GM23248 (cell line): ENCODE measurements around the gene MAGI1.

Experiments used
- EZH2 ChIP-seq: fragments of 200-600 bp; sonication (generic); IDR thresholded peaks from 2 replicates; pipeline ENCODE4 v1.6.1; 2018; ENCODE audit warnings: antibody characterized with exemption, mild to moderate bottlenecking; ENCODE audit not compliant: insufficient read depth, poor library complexity, severe bottlenecking
- EZH2phosphoT487 ChIP-seq: fragments of 200-600 bp; sonication (generic); IDR thresholded peaks from 2 replicates; pipeline ENCODE4 v1.6.1; 2018; ENCODE audit warnings: antibody characterized with exemption, moderate library complexity, mild to moderate bottlenecking, low read depth; ENCODE audit not compliant: insufficient read depth

DNA sequence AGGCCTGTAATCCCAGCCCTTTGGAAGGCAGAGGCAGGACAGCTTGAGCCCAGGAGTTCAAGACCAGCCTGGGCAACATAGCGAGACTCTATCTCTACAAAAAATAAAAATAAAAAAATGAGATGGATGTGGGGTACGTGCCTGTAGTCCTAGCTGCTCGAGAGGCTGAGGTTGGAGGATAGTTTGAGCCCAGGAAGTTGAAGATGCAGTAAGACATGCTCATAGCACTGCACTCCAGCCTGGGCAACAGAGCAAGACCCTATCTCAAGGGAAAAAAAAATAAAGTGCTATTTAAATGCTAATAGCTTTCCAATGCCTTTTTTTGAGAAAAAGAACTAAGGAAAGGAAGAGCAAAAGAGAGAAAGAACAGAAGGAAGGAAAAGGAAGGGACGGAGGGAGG is 94.5 kb downstream of the MAGI1 start:
- no peak for TF ChIP-seq EZH2
- no peak for TF ChIP-seq EZH2phosphoT487
